NOMO-1 (cell line): ENCODE results near the gene LDB2.

ENCODE experiments used
- DNase-seq, 2 experiments: peaks; one replicate each; lab custom pipeline; 2025; ENCODE audit not compliant: unreplicated experiment in 2 of 2; lab: John Stamatoyannopoulos, UW

The LDB2 gene

GRCh38 chr4:16728111-16728510, 170.3 kb downstream of the LDB2 start:
- no peak for DNase-seq

GRCh38 chr4:16727218-16727617, 171.2 kb downstream of the LDB2 start:
- DNase-seq, result no peak

GRCh38 chr4:16726368-16727050, 171.9 kb downstream of the LDB2 start:
- no peak for DNase-seq

- no peak for DNase-seq
Observed at GRCh38 chr4:16725252-16725651, 173.2 kb downstream of the LDB2 start.

- no peak for DNase-seq
Observed at GRCh38 chr4:16722416-16722815, 176.0 kb downstream of the LDB2 start.

GRCh38 chr4:16721613-16722291, 176.7 kb downstream of the LDB2 start:
- no peak for DNase-seq

GRCh38 chr4:16720761-16721160, 177.7 kb downstream of the LDB2 start:
- no peak for DNase-seq

- DNase-seq, result no peak
Observed at GRCh38 chr4:16717266-16717970, 181.0 kb downstream of the LDB2 start.

- DNase-seq, result no peak
Observed at GRCh38 chr4:16715482-16715881, 183.0 kb downstream of the LDB2 start.

GRCh38 chr4:16714191-16714590, 184.3 kb downstream of the LDB2 start:
- no peak for DNase-seq

- no peak for DNase-seq
Observed at GRCh38 chr4:16713696-16714095, 184.7 kb downstream of the LDB2 start.

- no peak for DNase-seq
Observed at GRCh38 chr4:16713271-16713670, 185.2 kb downstream of the LDB2 start.

- no peak for DNase-seq
Observed at GRCh38 chr4:16710198-16710597, 188.2 kb downstream of the LDB2 start.

GRCh38 chr4:16707874-16708273, 190.6 kb downstream of the LDB2 start:
- DNase-seq, result no peak

GRCh38 chr4:16706251-16706650, 192.2 kb downstream of the LDB2 start:
- no peak for DNase-seq

- no peak for DNase-seq
Observed at GRCh38 chr4:16705341-16705740, 193.1 kb downstream of the LDB2 start.

- DNase-seq, result no peak
Observed at GRCh38 chr4:16704489-16704888, 194.0 kb downstream of the LDB2 start.

- DNase-seq, result no peak
Observed at GRCh38 chr4:16695896-16696295, 202.5 kb downstream of the LDB2 start.

GRCh38 chr4:16694884-16695276, 203.6 kb downstream of the LDB2 start:
- DNase-seq, result no peak

GRCh38 chr4:16694173-16694883, 204.1 kb downstream of the LDB2 start:
- no peak for DNase-seq

GRCh38 chr4:16693641-16694040, 204.8 kb downstream of the LDB2 start:
- no peak for DNase-seq
